ENCODE measurements around the gene SCAI. TPM values are rescaled to one million over a fixed set of nuclear protein-coding genes. Genes with fewer than 3 reads are reported as not detected.

Gene SCAI
- 1 to 10 TPM; 6.7 to 7.6 TPM for total RNA-seq

GRCh38 chr9:125143377-125144090 lies at the start of gene SCAI:
TSS of gene SCAI (minus strand) at chr9:125143528. CDS start at chr9:125143437, 91 bp downstream.
- TF ChIP-seq POLR2A (IDR thresholded peaks at IDR 0.05) = peak; percentile 33 to 67 (median 62)
- TF ChIP-seq, protein P1, sequence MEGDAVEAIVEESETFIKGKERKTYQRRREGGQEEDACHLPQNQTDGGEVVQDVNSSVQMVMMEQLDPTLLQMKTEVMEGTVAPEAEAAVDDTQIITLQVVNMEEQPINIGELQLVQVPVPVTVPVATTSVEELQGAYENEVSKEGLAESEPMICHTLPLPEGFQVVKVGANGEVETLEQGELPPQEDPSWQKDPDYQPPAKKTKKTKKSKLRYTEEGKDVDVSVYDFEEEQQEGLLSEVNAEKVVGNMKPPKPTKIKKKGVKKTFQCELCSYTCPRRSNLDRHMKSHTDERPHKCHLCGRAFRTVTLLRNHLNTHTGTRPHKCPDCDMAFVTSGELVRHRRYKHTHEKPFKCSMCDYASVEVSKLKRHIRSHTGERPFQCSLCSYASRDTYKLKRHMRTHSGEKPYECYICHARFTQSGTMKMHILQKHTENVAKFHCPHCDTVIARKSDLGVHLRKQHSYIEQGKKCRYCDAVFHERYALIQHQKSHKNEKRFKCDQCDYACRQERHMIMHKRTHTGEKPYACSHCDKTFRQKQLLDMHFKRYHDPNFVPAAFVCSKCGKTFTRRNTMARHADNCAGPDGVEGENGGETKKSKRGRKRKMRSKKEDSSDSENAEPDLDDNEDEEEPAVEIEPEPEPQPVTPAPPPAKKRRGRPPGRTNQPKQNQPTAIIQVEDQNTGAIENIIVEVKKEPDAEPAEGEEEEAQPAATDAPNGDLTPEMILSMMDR (IDR thresholded peaks at IDR 0.05) = peak; percentile 98 to 100 (median 99)
- DNase-seq (peak; percentile 99 to 100 (median 100)), ATAC-seq (peak; percentile 100)
- Histone ChIP-seq H3K4me3 (peak within 1 kb of the TSS; percentile 83 to 95), H3K36me3 (replicated peaks in 1 of 2; ENCODE audit: insufficient read depth in 1 of 2, low read depth in 2 of 2) (no peaks in the 10 kb centered on the region), H3K4me1 (peaks cover 6% of the 10 kb centered on the region), H3K9me3 (no peaks in the 10 kb centered on the region), H3K27me3 (no peaks in the 10 kb centered on the region), H3K27ac (peak within 1 kb of the TSS in 3 of 4 donors; percentile 55 to 81 (median 74))
- intact Hi-C loops (cut with DNase I) = loop anchor here (10.0 kb wide), 1 partner anchor 289 kb away; the partner anchor contains the start of gene WDR38
- 0 to 1% methylated on average over 20 to 41 of the region's 46 CpGs for WGBS, 2 donors

- intact Hi-C loops (cut with DNase I) = no loop called here
- Histone ChIP-seq H3K36me3 (replicated peaks in 1 of 2; ENCODE audit: insufficient read depth in 1 of 2, low read depth in 2 of 2) (no peaks in the 10 kb centered on the region), H3K27ac (peak overlapping the region; percentile 88 to 90 (median 89)), H3K4me1 (peaks cover 29% of the 10 kb centered on the region), H3K4me3 (peak overlapping the region; percentile 75 to 95), H3K27me3 (no peaks in the 10 kb centered on the region), H3K9me3 (no peaks in the 10 kb centered on the region)
- WGBS, 2 donors = 33 to 44% methylated on average over 14 of the region's 14 CpGs
- no peak for ATAC-seq
- TF ChIP-seq, protein P1 (IDR thresholded peaks at IDR 0.05) = no peak
- TF ChIP-seq POLR2A (IDR thresholded peaks at IDR 0.05) = no peak
- peak in 2 of 4 donors; percentile 14 to 19 for DNase-seq
Observed at GRCh38 chr9:125190361-125190801, 47.1 kb upstream of the SCAI start.

GRCh38 chr9:125189361-125190289 lies 46.3 kb upstream of the SCAI start, which contains the start of gene PPP6C:
TSS of gene PPP6C (minus strand) at chr9:125189803. CDS start at chr9:125189718, 85 bp downstream.
- Histone ChIP-seq H3K4me1 (peaks cover 29% of the 10 kb centered on the region), H3K9me3 (no peaks in the 10 kb centered on the region), H3K27me3 (no peaks in the 10 kb centered on the region), H3K4me3 (peak within 1 kb of the TSS; percentile 75 to 95), H3K27ac (peak within 1 kb of the TSS; percentile 88 to 90 (median 89)), H3K36me3 (replicated peaks in 1 of 2; ENCODE audit: insufficient read depth in 1 of 2, low read depth in 2 of 2) (no peaks in the 10 kb centered on the region)
- TF ChIP-seq, protein P1 (IDR thresholded peaks at IDR 0.05) = peak; percentile 52 to 90 (median 84)
- TF ChIP-seq POLR2A (IDR thresholded peaks at IDR 0.05) = peak; percentile 64 to 85 (median 82)
- intact Hi-C loops (cut with DNase I) = no loop called here
- WGBS, 2 donors = 0% methylated on average over 10 to 82 of the region's 82 CpGs
- ATAC-seq = peak; percentile 99
- peak; percentile 97 to 98 (median 98) for DNase-seq

GRCh38 chr9:125189011-125189360 lies 45.7 kb upstream of the SCAI start:
- H3K9me3 ChIP-seq = no peaks in the 10 kb centered on the region
- H3K27ac ChIP-seq = peak overlapping the region; percentile 88 to 90 (median 89)
- DNase-seq (peak in 2 of 4 donors; percentile 22 to 28), ATAC-seq (no peak)
- no peaks in the 10 kb centered on the region for H3K27me3 ChIP-seq
- TF ChIP-seq POLR2A (IDR thresholded peaks at IDR 0.05) = no peak
- TF ChIP-seq, protein P1 (IDR thresholded peaks at IDR 0.05) = no peak
- peak overlapping the region; percentile 75 to 95 for H3K4me3 ChIP-seq
- peaks cover 35% of the 10 kb centered on the region for H3K4me1 ChIP-seq
- intact Hi-C loops (cut with DNase I) = no loop called here
- WGBS, 2 donors = 0% methylated on average over 7 to 26 of the region's 26 CpGs
- H3K36me3 ChIP-seq (replicated peaks in 1 of 2; ENCODE audit: insufficient read depth in 1 of 2, low read depth in 2 of 2) = no peaks in the 10 kb centered on the region
